ENCODE results near the gene RNU7-1.

RNU7-1 gene

DNA sequence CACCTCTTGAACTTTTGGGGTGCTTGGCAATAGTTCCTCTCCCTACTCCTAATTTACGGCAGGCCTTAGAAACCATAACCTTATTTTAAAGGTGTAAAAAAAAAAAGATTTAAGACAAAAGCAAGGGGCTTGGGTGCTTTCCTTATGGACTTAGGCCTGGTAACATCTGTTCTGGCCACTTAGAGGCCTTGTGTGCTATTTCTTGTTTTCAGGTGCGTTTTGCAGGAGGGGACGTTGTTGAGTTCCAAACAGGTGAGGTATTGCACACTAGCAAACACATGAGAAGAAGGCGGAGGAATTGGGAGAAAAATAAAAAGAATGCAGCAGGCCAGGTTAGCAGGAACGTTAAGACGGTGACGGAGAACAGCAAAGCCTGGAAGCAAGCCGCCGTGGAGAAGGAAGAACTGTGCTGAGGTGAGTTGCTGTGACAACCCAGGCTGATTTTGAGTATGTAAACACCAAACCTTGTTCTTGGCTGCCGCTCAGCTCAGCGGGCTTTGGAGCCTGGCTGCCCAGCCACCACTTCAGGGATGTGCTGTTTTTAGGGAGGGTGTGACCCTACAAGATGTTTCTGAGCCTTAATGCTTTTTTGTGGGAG lies 44.4 kb downstream of the RNU7-1 start:
- no peak for DNase-seq (ENCODE audit: low read depth in 2 of 2, low spot score in 1 of 2)

Data from stimulated activated CD8-positive, alpha-beta memory T cell treated with anti-CD3 and anti-CD28 coated beads, Interleukin-4, amount 100 ng/mL, for 1 hour (primary cell).